ENCODE measurements around the gene ZNF37A. TPM values are rescaled to one million over a fixed set of nuclear protein-coding genes. Genes with fewer than 3 reads are reported as not detected.
"Not testable (repeated sequence)": the region's sequence is repeated elsewhere in the genome, so short reads cannot be mapped to it uniquely, and the experiment has no call there.

ZNF37A gene
- total RNA-seq: 10 to 100 TPM in 1 of 4 donors, 1 to 10 TPM in 3; 6.5 to 11.3 (median 9.6) TPM

- H3K4me3 ChIP-seq (ENCODE audit: low read depth, poor library complexity, severe bottlenecking): peak within 1 kb of the TSS; percentile 85
- intact Hi-C loops (cut with DNase I; ENCODE audit: low total_unique reads): loop anchor here (10.0 kb wide), 1 partner anchor 120 kb away; the partner anchor contains the start of gene ZNF25
- DNase-seq (ENCODE audit: low spot score in 2 of 2): peak; percentile 96 to 98
- TF ChIP-seq, protein P1, sequence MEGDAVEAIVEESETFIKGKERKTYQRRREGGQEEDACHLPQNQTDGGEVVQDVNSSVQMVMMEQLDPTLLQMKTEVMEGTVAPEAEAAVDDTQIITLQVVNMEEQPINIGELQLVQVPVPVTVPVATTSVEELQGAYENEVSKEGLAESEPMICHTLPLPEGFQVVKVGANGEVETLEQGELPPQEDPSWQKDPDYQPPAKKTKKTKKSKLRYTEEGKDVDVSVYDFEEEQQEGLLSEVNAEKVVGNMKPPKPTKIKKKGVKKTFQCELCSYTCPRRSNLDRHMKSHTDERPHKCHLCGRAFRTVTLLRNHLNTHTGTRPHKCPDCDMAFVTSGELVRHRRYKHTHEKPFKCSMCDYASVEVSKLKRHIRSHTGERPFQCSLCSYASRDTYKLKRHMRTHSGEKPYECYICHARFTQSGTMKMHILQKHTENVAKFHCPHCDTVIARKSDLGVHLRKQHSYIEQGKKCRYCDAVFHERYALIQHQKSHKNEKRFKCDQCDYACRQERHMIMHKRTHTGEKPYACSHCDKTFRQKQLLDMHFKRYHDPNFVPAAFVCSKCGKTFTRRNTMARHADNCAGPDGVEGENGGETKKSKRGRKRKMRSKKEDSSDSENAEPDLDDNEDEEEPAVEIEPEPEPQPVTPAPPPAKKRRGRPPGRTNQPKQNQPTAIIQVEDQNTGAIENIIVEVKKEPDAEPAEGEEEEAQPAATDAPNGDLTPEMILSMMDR (IDR thresholded peaks at IDR 0.05): no peak
- no peak for TF ChIP-seq POLR2A (IDR thresholded peaks at IDR 0.05)
- 0% methylated on average over 51 to 59 of the region's 59 CpGs for WGBS, 2 donors
Observed at GRCh38 chr10:38094158-38094926, at the start of gene ZNF37A. Gene ZNF37A, plus strand, starts transcription at chr10:38094337. Its CDS starts 2,281 bp downstream, at chr10:38096618.

- no peak for TF ChIP-seq POLR2A (IDR thresholded peaks at IDR 0.05)
- TF ChIP-seq, protein P1 (IDR thresholded peaks at IDR 0.05): no peak
- H3K4me3 ChIP-seq (ENCODE audit: low read depth, poor library complexity, severe bottlenecking): no peak overlapping the region
- no peak for DNase-seq (ENCODE audit: low spot score in 2 of 2)
- intact Hi-C loops (cut with DNase I; ENCODE audit: low total_unique reads): no loop called here
- 50 to 74% methylated on average over 2 of the region's 2 CpGs for WGBS, 2 donors
Observed at GRCh38 chr10:38045129-38045528, 49.0 kb upstream of the ZNF37A start.

DNA sequence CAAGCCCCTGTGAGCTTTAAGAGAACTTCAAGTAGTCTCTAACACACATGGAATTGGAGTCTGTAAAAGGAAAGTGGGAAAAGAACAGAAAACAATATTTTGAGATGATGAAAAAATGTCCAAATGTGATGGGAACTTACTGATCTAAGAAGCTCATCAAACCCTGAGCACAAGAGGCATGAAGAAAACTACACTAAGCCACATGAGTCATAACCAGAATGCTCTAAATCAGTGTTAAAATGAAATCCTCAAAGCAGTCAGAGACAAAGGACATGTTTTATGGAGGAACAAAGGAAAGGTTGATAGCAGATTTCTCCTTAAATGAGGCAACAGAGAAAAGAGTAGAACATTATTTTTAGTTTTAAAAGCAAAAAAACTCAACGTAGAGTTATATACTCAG lies 46.5 kb upstream of the ZNF37A start:
- H3K4me3 ChIP-seq (ENCODE audit: low read depth, poor library complexity, severe bottlenecking): no peak overlapping the region
- intact Hi-C loops (cut with DNase I; ENCODE audit: low total_unique reads): no loop called here
- TF ChIP-seq, protein P1 (IDR thresholded peaks at IDR 0.05): no peak
- no peak for TF ChIP-seq POLR2A (IDR thresholded peaks at IDR 0.05)
- 89 to 91% methylated on average over 1 of the region's 1 CpG for WGBS, 2 donors
- DNase-seq (ENCODE audit: low spot score in 2 of 2): no peak

- DNase-seq (ENCODE audit: low spot score in 2 of 2): no peak
- 91 to 97% methylated on average over 1 of the region's 1 CpG for WGBS, 2 donors
- TF ChIP-seq, protein P1 (IDR thresholded peaks at IDR 0.05): no peak
- TF ChIP-seq POLR2A (IDR thresholded peaks at IDR 0.05): no peak
- intact Hi-C loops (cut with DNase I; ENCODE audit: low total_unique reads): no loop called here
- no peak overlapping the region for H3K4me3 ChIP-seq (ENCODE audit: low read depth, poor library complexity, severe bottlenecking)
Observed at GRCh38 chr10:38050212-38050611, 43.9 kb upstream of the ZNF37A start.

GRCh38 chr10:38054361-38054797 lies 39.8 kb upstream of the ZNF37A start:
- no peak for DNase-seq (ENCODE audit: low spot score in 2 of 2)
- no peak overlapping the region for H3K4me3 ChIP-seq (ENCODE audit: low read depth, poor library complexity, severe bottlenecking)
- intact Hi-C loops (cut with DNase I; ENCODE audit: low total_unique reads): no loop called here
- TF ChIP-seq, protein P1 (IDR thresholded peaks at IDR 0.05): no peak
- TF ChIP-seq POLR2A (IDR thresholded peaks at IDR 0.05): no peak

DNA sequence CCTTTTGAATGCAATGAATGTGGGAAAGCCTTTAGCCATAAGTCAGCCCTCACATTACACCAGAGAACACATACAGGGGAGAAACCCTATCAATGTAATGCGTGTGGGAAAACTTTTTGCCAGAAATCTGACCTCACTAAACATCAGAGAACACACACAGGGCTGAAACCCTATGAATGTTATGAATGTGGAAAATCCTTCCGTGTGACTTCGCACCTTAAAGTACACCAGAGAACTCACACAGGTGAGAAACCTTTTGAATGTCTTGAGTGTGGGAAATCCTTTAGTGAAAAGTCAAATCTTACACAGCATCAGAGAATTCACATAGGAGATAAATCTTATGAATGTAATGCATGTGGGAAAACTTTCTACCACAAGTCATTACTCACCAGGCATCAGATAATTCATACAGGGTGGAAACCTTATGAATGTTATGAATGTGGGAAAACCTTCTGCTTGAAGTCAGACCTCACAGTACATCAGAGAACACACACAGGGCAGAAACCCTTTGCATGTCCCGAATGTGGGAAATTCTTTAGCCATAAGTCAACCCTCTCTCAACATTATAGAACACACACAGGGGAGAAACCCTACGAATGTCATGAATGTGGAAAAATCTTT lies 38.8 kb upstream of the ZNF37A start:
- H3K4me3 ChIP-seq (ENCODE audit: low read depth, poor library complexity, severe bottlenecking); intact Hi-C loops (cut with DNase I; ENCODE audit: low total_unique reads); DNase-seq (ENCODE audit: low spot score in 2 of 2): not testable (repeated sequence)
- WGBS, 2 donors: 97% methylated on average over 5 of the region's 5 CpGs

GRCh38 chr10:38069663-38070062 lies 24.5 kb upstream of the ZNF37A start:
- intact Hi-C loops (cut with DNase I; ENCODE audit: low total_unique reads); H3K4me3 ChIP-seq (ENCODE audit: low read depth, poor library complexity, severe bottlenecking); DNase-seq (ENCODE audit: low spot score in 2 of 2): not testable (repeated sequence)
- WGBS, 2 donors: 65 to 75% methylated on average over 1 of the region's 1 CpG
